Stomach (tissue), 4 donors: ENCODE data around the gene ARSJ.

Experiments
- EP300 ChIP-seq: sonication (generic); formaldehyde crosslinking; IDR thresholded peaks from one replicate; pipeline ENCODE4 v1.6.1; 2017; ENCODE audit warnings: antibody characterized with exemption
- POLR2A ChIP-seq, 4 donors: fragments of 450-650 bp; IDR thresholded peaks; one replicate each; pipeline ENCODE4 v1.6.1; 2016; ENCODE audit warnings: antibody characterized with exemption in 4 of 4, control low read depth in 2 of 4, mild to moderate bottlenecking in 1 of 4, moderate library complexity in 1 of 4
- POLR2AphosphoS5 ChIP-seq, 3 donors: sonication (generic); formaldehyde crosslinking; IDR thresholded peaks; one replicate each; pipeline ENCODE4 v1.6.1; 2016; ENCODE audit warnings: antibody characterized with exemption in 3 of 3
- TF ChIP-seq, protein P1 (sequence below), 7 experiments: fragments of 450-650 bp in 4 of 7; fragments of 200-600 bp in 3 of 7; sonication (generic) in 3 of 7; IDR thresholded peaks; one replicate each; pipeline ENCODE4 v1.5.1; 2016 to 2019; ENCODE audit warnings: antibody characterized with exemption in 7 of 7, control low read depth in 2 of 7, mild to moderate bottlenecking in 1 of 7

DNA sequence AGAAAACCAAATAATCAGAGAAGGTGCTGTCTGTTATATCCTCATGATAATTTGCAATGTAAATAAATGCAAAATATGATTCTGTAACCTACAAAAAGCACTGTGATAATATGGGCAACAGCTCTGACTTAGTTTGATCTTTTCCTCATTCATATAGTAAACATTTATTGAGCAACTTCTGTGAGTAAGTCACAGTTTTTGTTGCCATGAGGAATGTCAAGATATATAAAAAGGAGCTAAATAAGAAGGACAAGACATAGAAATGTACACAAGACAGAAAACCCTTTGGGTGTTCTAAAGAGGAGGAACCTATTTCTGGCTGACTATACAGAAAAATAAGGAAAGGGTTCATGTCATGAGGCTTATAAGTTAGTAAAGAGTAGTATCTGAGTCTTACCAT is 44.3 kb downstream of the ARSJ start:
- TF ChIP-seq, protein P1, sequence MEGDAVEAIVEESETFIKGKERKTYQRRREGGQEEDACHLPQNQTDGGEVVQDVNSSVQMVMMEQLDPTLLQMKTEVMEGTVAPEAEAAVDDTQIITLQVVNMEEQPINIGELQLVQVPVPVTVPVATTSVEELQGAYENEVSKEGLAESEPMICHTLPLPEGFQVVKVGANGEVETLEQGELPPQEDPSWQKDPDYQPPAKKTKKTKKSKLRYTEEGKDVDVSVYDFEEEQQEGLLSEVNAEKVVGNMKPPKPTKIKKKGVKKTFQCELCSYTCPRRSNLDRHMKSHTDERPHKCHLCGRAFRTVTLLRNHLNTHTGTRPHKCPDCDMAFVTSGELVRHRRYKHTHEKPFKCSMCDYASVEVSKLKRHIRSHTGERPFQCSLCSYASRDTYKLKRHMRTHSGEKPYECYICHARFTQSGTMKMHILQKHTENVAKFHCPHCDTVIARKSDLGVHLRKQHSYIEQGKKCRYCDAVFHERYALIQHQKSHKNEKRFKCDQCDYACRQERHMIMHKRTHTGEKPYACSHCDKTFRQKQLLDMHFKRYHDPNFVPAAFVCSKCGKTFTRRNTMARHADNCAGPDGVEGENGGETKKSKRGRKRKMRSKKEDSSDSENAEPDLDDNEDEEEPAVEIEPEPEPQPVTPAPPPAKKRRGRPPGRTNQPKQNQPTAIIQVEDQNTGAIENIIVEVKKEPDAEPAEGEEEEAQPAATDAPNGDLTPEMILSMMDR (IDR thresholded peaks at IDR 0.05): no peak
- TF ChIP-seq EP300 (no peak), POLR2AphosphoS5 (IDR thresholded peaks at IDR 0.05) (no peak), POLR2A (IDR thresholded peaks at IDR 0.05) (no peak)
